ENCODE results near the gene PRSS23.

PRSS23 gene

GRCh38 chr11:86800076-86800959 lies at the start of gene PRSS23:
Gene PRSS23 (plus strand): TSS chr11:86800542. CDS start chr11:86807644, 7,102 bp downstream.
- TF ChIP-seq CTCF (IDR thresholded peaks at IDR 0.05; ENCODE audit: low read length, missing control alignments), result no peak
- H3K4me3 ChIP-seq (replicated peaks; ENCODE audit: low read depth, low read length), result peak within 1 kb of the TSS; percentile 77
- DNase-seq (ENCODE audit: low read depth), result peak; percentile 68

GRCh38 chr11:86753459-86753858 lies 46.9 kb upstream of the PRSS23 start:
- TF ChIP-seq CTCF (IDR thresholded peaks at IDR 0.05; ENCODE audit: low read length, missing control alignments), result no peak
- DNase-seq (ENCODE audit: low read depth), result no peak
- no peak overlapping the region for H3K4me3 ChIP-seq (replicated peaks; ENCODE audit: low read depth, low read length)

- no peak for TF ChIP-seq CTCF (IDR thresholded peaks at IDR 0.05; ENCODE audit: low read length, missing control alignments)
- DNase-seq (ENCODE audit: low read depth), result no peak
These were observed 45.2 kb upstream of the PRSS23 start for GRCh38 chr11:86755146-86755545.

GRCh38 chr11:86758171-86758570 lies 42.2 kb upstream of the PRSS23 start:
- H3K4me3 ChIP-seq (replicated peaks; ENCODE audit: low read depth, low read length), result no peak overlapping the region
- no peak for TF ChIP-seq CTCF (IDR thresholded peaks at IDR 0.05; ENCODE audit: low read length, missing control alignments)

More at GRCh38 chr11:86755146-86755545, 45.2 kb upstream of the PRSS23 start:
- H3K4me3 ChIP-seq (replicated peaks; ENCODE audit: low read depth, low read length), result no peak overlapping the region

GRCh38 chr11:86760577-86760976 lies 39.8 kb upstream of the PRSS23 start:
- DNase-seq (ENCODE audit: low read depth), result no peak
- H3K4me3 ChIP-seq (replicated peaks; ENCODE audit: low read depth, low read length), result no peak overlapping the region
- no peak for TF ChIP-seq CTCF (IDR thresholded peaks at IDR 0.05; ENCODE audit: low read length, missing control alignments)

More at GRCh38 chr11:86758171-86758570, 42.2 kb upstream of the PRSS23 start:
- no peak for DNase-seq (ENCODE audit: low read depth)

- H3K4me3 ChIP-seq (replicated peaks; ENCODE audit: low read depth, low read length), result no peak overlapping the region
- TF ChIP-seq CTCF (IDR thresholded peaks at IDR 0.05; ENCODE audit: low read length, missing control alignments), result no peak
- peak; percentile 61 for DNase-seq (ENCODE audit: low read depth)
These were observed 38.4 kb upstream of the PRSS23 start for GRCh38 chr11:86761978-86762377.
